MCF 10A (cell line): ENCODE results near the gene CALN1. TPM values are rescaled to one million over a fixed set of nuclear protein-coding genes. Genes with fewer than 3 reads are reported as not detected.
"Not testable (repeated sequence)": the region's sequence is repeated elsewhere in the genome, so short reads cannot be mapped to it uniquely, and the experiment has no call there.

ENCODE experiments used
- Bru-seq: library from RNA; stranded (reverse); fragments of 400-500 nt; gene quantifications from one replicate; lab custom pipeline; 2021; lab: Mats Ljungman, UMichigan
- BruChase-seq, 2 experiments: library from RNA; stranded (reverse); fragments of 400-500 nt; gene quantifications; one replicate each; lab custom pipeline; 2021; lab: Mats Ljungman, UMichigan
- BruUV-seq: library from RNA; stranded (reverse); fragments of 400-500 nt; replicated peaks from 2 replicates; lab custom pipeline; 2021; lab: Mats Ljungman, UMichigan
- CTCF ChIA-PET: fragments of 300-600 bp; sonication (Branson Sonifier 250); formaldehyde crosslinking; extraction: SDS; loops from one replicate; lab custom pipeline; 2021; ENCODE audit warnings: antibody characterized with exemption, inconsistent platforms; lab: Yijun Ruan, JAX
- POLR2A ChIA-PET: fragments of 300-600, 350-650 bp; sonication (Branson Sonifier 250); formaldehyde crosslinking; extraction: SDS; loops from one replicate; lab custom pipeline; 2020; ENCODE audit warnings: antibody characterized with exemption, inconsistent platforms; lab: Yijun Ruan, JAX
- DNase-seq: peaks from one replicate; pipeline ENCODE4 v3.0.0-alpha.2; 2018; ENCODE audit not compliant: unreplicated experiment
- H3K27ac Mint-ChIP-seq: one replicate; pipeline ENCODE4 v1.8.0; 2022; ENCODE audit warnings: mild to moderate bottlenecking, low read depth, mixed read lengths; ENCODE audit not compliant: unreplicated experiment
- H3K27me3 Mint-ChIP-seq: one replicate; pipeline ENCODE4 v1.8.0; 2022; ENCODE audit warnings: mixed read lengths; ENCODE audit not compliant: insufficient read depth, unreplicated experiment
- H3K36me3 Mint-ChIP-seq: one replicate; pipeline ENCODE4 v1.8.0; 2022; ENCODE audit warnings: mild to moderate bottlenecking, moderate library complexity, mixed read lengths; ENCODE audit not compliant: insufficient read depth, unreplicated experiment
- H3K4me1 Mint-ChIP-seq: one replicate; pipeline ENCODE4 v1.8.0; 2022; ENCODE audit warnings: mixed read lengths; ENCODE audit not compliant: insufficient read depth, unreplicated experiment
- H3K4me3 Mint-ChIP-seq: one replicate; pipeline ENCODE4 v1.8.0; 2022; ENCODE audit warnings: mild to moderate bottlenecking, moderate library complexity, mixed read lengths; ENCODE audit not compliant: unreplicated experiment
- H3K9me3 Mint-ChIP-seq: one replicate; pipeline ENCODE4 v1.8.0; 2022; ENCODE audit warnings: mixed read lengths; ENCODE audit not compliant: unreplicated experiment
- CTCF ChIP-seq: fragments of 200-600 bp; IDR thresholded peaks from one replicate; pipeline ENCODE4 v1.8.0; 2022; ENCODE audit warnings: antibody characterized with exemption, mild to moderate bottlenecking; ENCODE audit not compliant: unreplicated experiment
- intact Hi-C: fragments of 100-400 bp; cut with micrococcal nuclease; formaldehyde crosslinking; loops from 2 replicates; pipeline ENCODE4 v1.14.1; 2022
- long read RNA-seq: library from polyadenylated mRNA; stranded (forward); transcript quantifications from one replicate; pipeline ENCODE4 v2.0.0, GENCODE V29; 2022
- total RNA-seq: library from RNA; stranded (reverse); gene quantifications from 2 replicates; pipeline ENCODE4 v1.2.3, GENCODE V29; 2022

The CALN1 gene
- total RNA-seq = not detected in 2 replicates
- Bru-seq, nascent RNA = percentile 8 among the genes with signal in this experiment
- percentile 10 among the genes with signal in this experiment for BruChase-seq, experiment 1, labeled RNA remaining after a 6-hour chase
- BruChase-seq, experiment 2, labeled RNA remaining after a 2-hour chase = percentile 10 among the genes with signal in this experiment
- long read RNA-seq = 0 reads

GRCh38 chr7:72412121-72412618 lies at the start of gene CALN1:
TSS of gene CALN1 (minus strand) at chr7:72412338.
- intact Hi-C loops, H3K4me3 Mint-ChIP-seq, H3K4me1 Mint-ChIP-seq, DNase-seq, BruUV-seq, H3K27ac Mint-ChIP-seq, CTCF ChIA-PET, H3K9me3 Mint-ChIP-seq, H3K27me3 Mint-ChIP-seq, H3K36me3 Mint-ChIP-seq: not testable (repeated sequence)
- POLR2A ChIA-PET = interaction anchor here (0.5 kb wide), 1 partner anchor 20 kb away, joined by 3 read pairs; no protein-coding TSS in a partner anchor

- H3K4me3 Mint-ChIP-seq = no peak overlapping the region
- peaks cover 7% of the 10 kb centered on the region for H3K9me3 Mint-ChIP-seq
- intact Hi-C loops = no loop called here
- no peaks in the 10 kb centered on the region for H3K36me3 Mint-ChIP-seq
- H3K4me1 Mint-ChIP-seq = no peaks in the 10 kb centered on the region
- no TSS peak for BruUV-seq
- TF ChIP-seq CTCF = no peak
- DNase-seq = no peak
- CTCF ChIA-PET = interaction anchor here (0.7 to 2.0 kb wide), 2 partner anchors 41 to 703 kb away, joined by 3 to 9 read pairs; no protein-coding TSS in a partner anchor
- POLR2A ChIA-PET = interaction anchor here (0.7 kb wide), 1 partner anchor 282 kb away, joined by 5 read pairs; no protein-coding TSS in a partner anchor
- H3K27me3 Mint-ChIP-seq = peaks cover 14% of the 10 kb centered on the region
- H3K27ac Mint-ChIP-seq = no peak overlapping the region
Observed at GRCh38 chr7:72453471-72453870, 41.3 kb upstream of the CALN1 start.

GRCh38 chr7:72447465-72448204 lies 35.5 kb upstream of the CALN1 start:
- ChIA-PET CTCF (interaction anchor here (0.6 kb wide), 1 partner anchor 114 kb away, joined by 3 read pairs; no protein-coding TSS in a partner anchor), POLR2A (no interaction called here)
- Mint-ChIP-seq H3K4me3 (peak overlapping the region; percentile 33), H3K4me1 (peaks cover 6% of the 10 kb centered on the region), H3K36me3 (no peaks in the 10 kb centered on the region), H3K27me3 (peaks cover 57% of the 10 kb centered on the region), H3K9me3 (peaks cover 7% of the 10 kb centered on the region), H3K27ac (no peak overlapping the region)
- BruUV-seq = no TSS peak
- TF ChIP-seq CTCF = no peak
- intact Hi-C loops = no loop called here
- no peak for DNase-seq

GRCh38 chr7:72446591-72447462 lies 34.7 kb upstream of the CALN1 start:
- ChIA-PET POLR2A (no interaction called here), CTCF (interaction anchor here (0.6 to 0.8 kb wide), 2 partner anchors 46 to 440 kb away, joined by 4 to 7 read pairs; no protein-coding TSS in a partner anchor)
- BruUV-seq = no TSS peak
- no peak for TF ChIP-seq CTCF
- intact Hi-C loops = no loop called here
- no peak for DNase-seq
- no peaks in the 10 kb centered on the region for H3K36me3 Mint-ChIP-seq
- H3K27me3 Mint-ChIP-seq = peaks cover 57% of the 10 kb centered on the region
- peaks cover 11% of the 10 kb centered on the region for H3K4me1 Mint-ChIP-seq
- peak overlapping the region; percentile 33 for H3K4me3 Mint-ChIP-seq
- peaks cover 7% of the 10 kb centered on the region for H3K9me3 Mint-ChIP-seq
- H3K27ac Mint-ChIP-seq = no peak overlapping the region
